CD8-positive, alpha-beta memory T cell (primary cell): ENCODE measurements around the gene OR51B4. TPM values are rescaled to one million over a fixed set of nuclear protein-coding genes. Genes with fewer than 3 reads are reported as not detected.
"Not testable (repeated sequence)": the region's sequence is repeated elsewhere in the genome, so short reads cannot be mapped to it uniquely, and the experiment has no call there.

Experiments
- CTCF ChIA-PET: fragments of 350-600 bp; sonication (Branson Sonifier 250); formaldehyde crosslinking; loops from one replicate; lab custom pipeline; 2021; ENCODE audit warnings: antibody characterized with exemption; lab: Charles Lee
- POLR2A ChIA-PET: fragments of 350-600 bp; sonication (Branson Sonifier 250); formaldehyde crosslinking; loops from one replicate; lab custom pipeline; 2021; ENCODE audit warnings: antibody characterized with exemption; lab: Charles Lee
- DNase-seq, 5 donors: peaks; one replicate each; pipeline versions ENCODE4 v3.0.0 to v3.0.0-alpha.2; 2020 to 2022; ENCODE audit warnings: mixed read lengths in 1 of 5
- H3K27ac ChIP-seq: one replicate; pipeline ENCODE4 v1.7.0; 2013; ENCODE audit warnings: low read depth, mild to moderate bottlenecking, low read length, moderate library complexity
- H3K27me3 ChIP-seq: 2 replicates; pipeline ENCODE4 v1.7.0; 2013; ENCODE audit warnings: low read length, mild to moderate bottlenecking; ENCODE audit not compliant: insufficient read depth, poor library complexity, severe bottlenecking
- H3K36me3 ChIP-seq: 2 replicates; pipeline ENCODE4 v1.7.0; 2013; ENCODE audit warnings: mild to moderate bottlenecking, low read length, moderate library complexity; ENCODE audit not compliant: insufficient read depth
- H3K4me1 ChIP-seq: 2 replicates; pipeline ENCODE4 v1.7.0; 2013; ENCODE audit warnings: mild to moderate bottlenecking, low read length, moderate library complexity; ENCODE audit not compliant: insufficient read depth
- H3K4me3 ChIP-seq: 2 replicates; pipeline ENCODE4 v1.7.0; 2013; ENCODE audit warnings: mild to moderate bottlenecking, low read length
- H3K9me3 ChIP-seq: 2 replicates; pipeline ENCODE4 v1.7.0; 2013; ENCODE audit warnings: mild to moderate bottlenecking, low read length
- H3K27ac Mint-ChIP-seq, 8 donors: one replicate each; pipeline ENCODE4 v1.8.0; 2020 to 2021; ENCODE audit warnings: mixed read lengths in 8 of 8, mild to moderate bottlenecking in 6 of 8, inconsistent platforms in 3 of 8, moderate library complexity in 3 of 8
- H3K27me3 Mint-ChIP-seq, 2 donors: one replicate each; pipeline ENCODE4 v1.8.0; 2020 to 2021; ENCODE audit warnings: mixed read lengths in 2 of 2, mild to moderate bottlenecking in 1 of 2, moderate library complexity in 1 of 2
- H3K36me3 Mint-ChIP-seq, 3 donors: one replicate each; pipeline ENCODE4 v1.8.0; 2020 to 2021; ENCODE audit warnings: mixed read lengths in 3 of 3, inconsistent platforms in 1 of 3, mild to moderate bottlenecking in 1 of 3
- H3K4me1 Mint-ChIP-seq, 3 donors: one replicate each; pipeline ENCODE4 v1.8.0; 2020 to 2021; ENCODE audit warnings: mixed read lengths in 3 of 3, inconsistent platforms in 1 of 3, mild to moderate bottlenecking in 1 of 3
- H3K4me3 Mint-ChIP-seq, 7 donors: one replicate each; pipeline ENCODE4 v1.8.0; 2020 to 2021; ENCODE audit warnings: mixed read lengths in 7 of 7, mild to moderate bottlenecking in 6 of 7, moderate library complexity in 4 of 7, inconsistent platforms in 2 of 7
- H3K9me3 Mint-ChIP-seq, 5 donors: one replicate each; pipeline ENCODE4 v1.8.0; 2020 to 2022; ENCODE audit warnings: mixed read lengths in 5 of 5, mild to moderate bottlenecking in 3 of 5, moderate library complexity in 2 of 5, inconsistent platforms in 1 of 5
- polyA plus RNA-seq: library from polyadenylated mRNA; unstranded; fragments of 300-500 nt; fragmentation: Illumina TruSeq; gene quantifications from one replicate; pipeline ENCODE4 v1.2.3, GENCODE V29; 2021
- total RNA-seq, 2 experiments: library from RNA; stranded (reverse); gene quantifications; one replicate each; pipeline ENCODE4 v1.2.3, GENCODE V29; 2021

OR51B4 gene
- total and polyA plus RNA-seq, 3 experiments from 2014 or later = not detected

- POLR2A ChIA-PET = no interaction called here
- peaks cover 0 to 9% of the 10 kb centered on the region in 2 donors for H3K27me3 Mint-ChIP-seq
- H3K36me3 Mint-ChIP-seq = no peaks in the 10 kb centered on the region
- Histone ChIP-seq H3K36me3 (no peaks in the 10 kb centered on the region), H3K27ac (no peak overlapping the region), H3K4me1 (no peaks in the 10 kb centered on the region), H3K27me3 (no peaks in the 10 kb centered on the region), H3K4me3 (no peak overlapping the region), H3K9me3 (no peaks in the 10 kb centered on the region)
- H3K4me1 Mint-ChIP-seq = no peaks in the 10 kb centered on the region
- H3K4me3 Mint-ChIP-seq = no peak overlapping the region
- DNase-seq = no peak
- no peak overlapping the region for H3K27ac Mint-ChIP-seq
- H3K9me3 Mint-ChIP-seq = peaks cover 4 to 14% (median 9%) of the 10 kb centered on the region in 5 donors
- CTCF ChIA-PET = no interaction called here
Measured at GRCh38 chr11:5258543-5259262, 43.0 kb downstream of the OR51B4 start.

GRCh38 chr11:5257296-5257695, 44.5 kb downstream of the OR51B4 start:
- no peaks in the 10 kb centered on the region for H3K4me1 ChIP-seq
- no peak overlapping the region for H3K27ac ChIP-seq
- H3K9me3 Mint-ChIP-seq = peaks cover 4 to 14% (median 10%) of the 10 kb centered on the region in 5 donors
- no peaks in the 10 kb centered on the region for H3K27me3 ChIP-seq
- no peak for DNase-seq
- no peaks in the 10 kb centered on the region for H3K9me3 ChIP-seq
- no peak overlapping the region for H3K27ac Mint-ChIP-seq
- no peaks in the 10 kb centered on the region for H3K36me3 ChIP-seq
- ChIA-PET CTCF (no interaction called here), POLR2A (no interaction called here)
- H3K4me3 Mint-ChIP-seq = no peak overlapping the region
- H3K4me3 ChIP-seq = no peak overlapping the region
- H3K36me3 Mint-ChIP-seq = no peaks in the 10 kb centered on the region
- H3K4me1 Mint-ChIP-seq = no peaks in the 10 kb centered on the region
- H3K27me3 Mint-ChIP-seq = peaks cover 0 to 10% of the 10 kb centered on the region in 2 donors

GRCh38 chr11:5254646-5255413, 46.9 kb downstream of the OR51B4 start, which contains the start of gene HBG2:
HBG2 (minus strand) TSS chr11:5254781; CDS start chr11:5254728, 53 bp downstream.
- H3K36me3 ChIP-seq, H3K9me3 ChIP-seq, CTCF ChIA-PET, H3K4me3 Mint-ChIP-seq, H3K36me3 Mint-ChIP-seq, H3K4me1 ChIP-seq, H3K27ac Mint-ChIP-seq, H3K4me3 ChIP-seq, H3K27me3 ChIP-seq, DNase-seq, H3K4me1 Mint-ChIP-seq, POLR2A ChIA-PET: not testable (repeated sequence)
- Mint-ChIP-seq H3K9me3 (peaks cover 2 to 10% (median 4%) of the 10 kb centered on the region in 5 donors), H3K27me3 (peaks cover 0 to 11% of the 10 kb centered on the region in 2 donors)
- H3K27ac ChIP-seq = peak within 1 kb of the TSS; percentile 20

GRCh38 chr11:5254023-5254422, 47.7 kb downstream of the OR51B4 start:
- H3K27ac ChIP-seq, H3K4me1 ChIP-seq, H3K36me3 Mint-ChIP-seq, CTCF ChIA-PET, H3K9me3 ChIP-seq, H3K27ac Mint-ChIP-seq, H3K27me3 ChIP-seq, H3K9me3 Mint-ChIP-seq, H3K36me3 ChIP-seq, H3K4me3 Mint-ChIP-seq, POLR2A ChIA-PET, H3K4me1 Mint-ChIP-seq, DNase-seq, H3K4me3 ChIP-seq: not testable (repeated sequence)
- H3K27me3 Mint-ChIP-seq = peaks cover 0 to 11% of the 10 kb centered on the region in 2 donors

GRCh38 chr11:5253440-5253839, 48.3 kb downstream of the OR51B4 start:
- H3K27me3 ChIP-seq, H3K36me3 Mint-ChIP-seq, H3K9me3 ChIP-seq, H3K36me3 ChIP-seq, H3K4me3 ChIP-seq, DNase-seq, CTCF ChIA-PET, H3K9me3 Mint-ChIP-seq, H3K27ac Mint-ChIP-seq, H3K4me1 Mint-ChIP-seq, H3K4me1 ChIP-seq, H3K4me3 Mint-ChIP-seq, POLR2A ChIA-PET: not testable (repeated sequence)
- peaks cover 0 to 11% of the 10 kb centered on the region in 2 donors for H3K27me3 Mint-ChIP-seq
- peak overlapping the region; percentile 1 for H3K27ac ChIP-seq

- no peaks in the 10 kb centered on the region for H3K4me1 Mint-ChIP-seq
- no peak for DNase-seq
- POLR2A ChIA-PET = no interaction called here
- peak overlapping the region; percentile 54 for H3K27ac ChIP-seq
- no peaks in the 10 kb centered on the region for H3K9me3 ChIP-seq
- H3K36me3 ChIP-seq = no peaks in the 10 kb centered on the region
- no peak overlapping the region for H3K4me3 ChIP-seq
- no peaks in the 10 kb centered on the region for H3K27me3 ChIP-seq
- H3K4me1 ChIP-seq = no peaks in the 10 kb centered on the region
- H3K27me3 Mint-ChIP-seq = peaks cover 0 to 11% of the 10 kb centered on the region in 2 donors
- no peaks in the 10 kb centered on the region for H3K36me3 Mint-ChIP-seq
- CTCF ChIA-PET = no interaction called here
- peak overlapping the region in 1 of 8 donors; percentile 85 for H3K27ac Mint-ChIP-seq
- peaks cover 0 to 3% (median 3%) of the 10 kb centered on the region in 5 donors for H3K9me3 Mint-ChIP-seq
- no peak overlapping the region for H3K4me3 Mint-ChIP-seq
Measured at GRCh38 chr11:5252919-5253265, 48.9 kb downstream of the OR51B4 start.

- CTCF ChIA-PET = no interaction called here
Measured at GRCh38 chr11:5252192-5252918, 49.4 kb downstream of the OR51B4 start.

GRCh38 chr11:5251746-5252145, 50.0 kb downstream of the OR51B4 start:
- POLR2A ChIA-PET = no interaction called here
- peaks cover 0 to 3% (median 0%) of the 10 kb centered on the region in 5 donors for H3K9me3 Mint-ChIP-seq
- CTCF ChIA-PET = no interaction called here

More at GRCh38 chr11:5252192-5252918, 49.4 kb downstream of the OR51B4 start:
- H3K36me3 ChIP-seq = no peaks in the 10 kb centered on the region
- POLR2A ChIA-PET = no interaction called here
- H3K27me3 ChIP-seq = no peaks in the 10 kb centered on the region
- H3K36me3 Mint-ChIP-seq = no peaks in the 10 kb centered on the region
- no peaks in the 10 kb centered on the region for H3K4me1 Mint-ChIP-seq
- no peaks in the 10 kb centered on the region for H3K4me1 ChIP-seq
- peak overlapping the region; percentile 54 for H3K27ac ChIP-seq
- no peak for DNase-seq
- peak overlapping the region in 1 of 8 donors; percentile 85 for H3K27ac Mint-ChIP-seq
- H3K4me3 ChIP-seq = no peak overlapping the region
- peaks cover 0 to 3% (median 0%) of the 10 kb centered on the region in 5 donors for H3K9me3 Mint-ChIP-seq
- no peak overlapping the region for H3K4me3 Mint-ChIP-seq
- H3K27me3 Mint-ChIP-seq = peaks cover 0 to 11% of the 10 kb centered on the region in 2 donors
- no peaks in the 10 kb centered on the region for H3K9me3 ChIP-seq

More at GRCh38 chr11:5251746-5252145, 50.0 kb downstream of the OR51B4 start:
- H3K36me3 ChIP-seq = no peaks in the 10 kb centered on the region
- H3K4me1 ChIP-seq = no peaks in the 10 kb centered on the region
- Mint-ChIP-seq H3K36me3 (no peaks in the 10 kb centered on the region), H3K4me3 (no peak overlapping the region), H3K27me3 (peaks cover 0 to 11% of the 10 kb centered on the region in 2 donors), H3K4me1 (no peaks in the 10 kb centered on the region), H3K27ac (no peak overlapping the region)
- no peaks in the 10 kb centered on the region for H3K9me3 ChIP-seq
- H3K27me3 ChIP-seq = no peaks in the 10 kb centered on the region
- no peak for DNase-seq
- H3K4me3 ChIP-seq = no peak overlapping the region
- peak overlapping the region; percentile 54 for H3K27ac ChIP-seq
